HG03103 (cell line): ENCODE results near the gene TM2D3.
A peak's percentile ranks its signal among the peaks of the same experiment; 100 is the strongest.

Experiments used
- ATAC-seq: cut with Tn5 transposase; IDR thresholded peaks from one replicate; pipeline ENCODE4 v1.9.1; 2021; ENCODE audit warnings: low read depth; ENCODE audit not compliant: unreplicated experiment

TM2D3 gene

DNA sequence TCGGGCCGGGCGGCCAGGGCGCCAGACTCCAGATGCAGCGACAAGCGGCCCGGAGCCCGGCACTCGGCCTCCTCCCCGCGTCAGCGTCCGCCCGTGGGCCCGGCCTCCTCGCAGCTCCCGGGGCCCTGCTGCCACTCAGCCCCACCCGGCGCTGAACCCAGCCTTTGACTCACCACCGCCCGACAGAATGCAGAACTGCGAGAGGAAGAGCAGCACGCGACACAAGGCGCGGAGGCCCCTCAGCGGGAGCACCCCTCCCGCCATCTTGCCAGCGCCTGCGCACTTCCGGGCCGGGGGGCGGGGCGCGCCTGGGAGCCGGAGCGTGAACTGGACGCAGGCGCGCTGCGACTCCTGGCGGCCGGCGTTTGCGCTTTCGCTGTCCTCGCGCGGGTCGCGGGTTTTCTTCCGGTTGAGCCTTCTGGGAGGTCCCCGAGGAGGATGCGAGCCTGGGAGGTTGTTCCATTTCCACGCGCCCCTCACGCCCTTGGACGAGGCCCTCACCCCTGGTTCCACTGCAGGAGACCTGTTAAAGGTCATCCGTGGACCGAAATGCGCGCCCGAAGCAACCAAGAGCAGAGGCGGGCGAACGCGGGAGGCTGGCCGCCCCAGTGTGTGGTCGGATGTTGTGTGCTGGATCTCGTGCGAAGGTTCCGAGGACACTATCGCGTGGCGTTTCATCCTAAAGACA is at the start of gene TM2D3:
TSS of gene TM2D3 (minus strand) at position 284 of the 688 bp plus-strand sequence. CDS start at position 264, 20 bp downstream.
- peak; percentile 83 for ATAC-seq

- no peak for ATAC-seq
Observed at GRCh38 chr15:101698314-101698713, 46.1 kb upstream of the TM2D3 start.

GRCh38 chr15:101697488-101697887 is 45.3 kb upstream of the TM2D3 start:
- no peak for ATAC-seq

DNA sequence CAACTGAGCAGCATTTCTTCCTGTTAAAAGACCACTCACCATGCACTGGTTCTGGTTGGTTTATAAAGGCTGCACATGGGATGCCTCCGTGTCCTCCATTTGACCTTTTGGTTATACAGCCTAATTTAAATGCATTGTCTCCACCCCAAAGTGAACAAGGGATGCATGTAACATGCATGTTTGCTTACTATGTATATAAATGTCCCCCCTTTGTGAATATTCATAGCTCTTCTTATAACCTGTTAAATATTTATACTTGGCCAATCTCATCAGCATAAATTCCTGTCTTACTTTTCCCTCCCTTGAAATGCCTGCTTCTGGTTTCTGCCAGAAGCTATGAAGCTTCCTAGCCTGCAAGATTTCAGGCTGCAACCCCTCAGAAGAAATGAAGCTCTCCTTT is 44.6 kb upstream of the TM2D3 start:
- no peak for ATAC-seq

GRCh38 chr15:101694261-101694660 is 42.1 kb upstream of the TM2D3 start:
- ATAC-seq: no peak

DNA sequence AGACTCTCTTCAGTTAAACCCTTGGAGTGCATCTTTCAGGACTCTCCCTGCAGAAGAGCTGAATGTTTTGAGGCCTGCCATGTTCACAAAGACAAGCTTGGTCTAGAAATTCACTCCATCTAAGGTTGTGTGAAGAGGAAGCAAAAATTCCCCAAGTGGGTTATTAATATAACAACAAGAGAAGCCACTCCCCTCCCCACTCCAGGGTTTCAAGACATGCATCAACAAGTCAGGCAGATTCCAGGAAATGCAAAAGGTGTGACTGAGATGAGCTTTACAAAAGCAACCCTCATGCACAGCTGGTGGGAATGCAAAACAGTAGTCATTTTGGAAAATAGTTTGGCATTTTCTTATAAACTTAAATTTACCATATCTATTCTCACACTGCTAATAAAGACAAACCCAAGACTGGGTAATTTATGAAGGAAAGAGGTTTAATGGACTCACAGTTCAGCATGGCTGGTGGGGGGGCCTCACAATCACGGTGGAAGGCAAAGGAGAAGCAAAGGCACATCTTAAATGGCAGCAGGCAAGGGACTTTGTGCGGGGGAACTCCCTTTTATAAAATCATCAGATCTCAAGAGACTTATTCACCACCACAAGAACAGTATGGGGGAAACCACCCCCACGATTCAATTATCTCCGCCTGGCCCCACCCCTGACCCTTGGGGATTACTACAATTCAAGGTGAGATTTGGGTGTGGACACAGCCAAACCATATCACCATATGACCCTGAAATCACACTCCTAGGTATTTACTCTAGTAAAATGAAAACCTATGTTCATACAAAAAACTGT is 40.8 kb upstream of the TM2D3 start:
- no peak for ATAC-seq

GRCh38 chr15:101689901-101690300 is 37.7 kb upstream of the TM2D3 start:
- no peak for ATAC-seq

- no peak for ATAC-seq
Observed at GRCh38 chr15:101686718-101687117, 34.5 kb upstream of the TM2D3 start.

DNA sequence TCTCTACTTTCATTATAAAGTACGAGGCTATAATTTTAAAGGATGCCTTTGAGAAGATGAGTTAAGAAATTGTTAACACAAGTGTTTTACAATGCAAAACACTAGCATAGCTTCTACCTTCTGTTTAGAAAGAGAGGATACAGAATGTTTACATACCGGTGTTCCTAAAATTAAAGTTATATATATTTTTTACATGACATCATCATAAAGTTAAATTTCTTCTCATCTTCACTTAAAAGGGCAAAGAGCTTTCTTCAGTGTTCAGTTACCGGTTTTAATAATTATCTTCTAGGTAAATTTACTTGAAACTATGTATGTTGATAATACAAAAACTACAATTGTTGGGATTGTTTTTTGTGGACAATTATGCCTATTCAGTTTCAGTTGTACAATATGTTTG is 32.7 kb upstream of the TM2D3 start:
- ATAC-seq: no peak

- ATAC-seq: no peak
Observed at GRCh38 chr15:101684384-101684783, 32.2 kb upstream of the TM2D3 start.

GRCh38 chr15:101679806-101680205 is 27.6 kb upstream of the TM2D3 start:
- no peak for ATAC-seq

DNA sequence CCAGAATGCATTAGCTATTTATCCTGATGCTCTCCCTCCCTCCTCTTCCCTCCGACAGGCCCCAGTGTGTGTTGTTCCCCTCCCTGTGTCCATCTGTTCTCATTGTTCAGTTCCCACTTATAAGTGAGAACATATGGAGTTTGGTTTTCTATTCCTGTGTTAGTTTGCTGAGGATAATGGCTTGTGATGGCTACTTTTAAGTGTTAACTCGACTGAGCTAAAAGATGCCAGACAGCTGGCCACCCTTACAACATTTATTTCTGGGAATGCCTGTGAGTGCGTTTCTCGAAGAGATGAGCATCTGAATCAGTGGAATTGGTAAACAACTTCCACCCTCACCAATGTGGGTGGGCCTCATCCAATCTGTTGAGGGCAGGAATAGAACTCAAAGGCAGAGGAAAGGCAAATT is 24.7 kb upstream of the TM2D3 start:
- ATAC-seq: no peak

DNA sequence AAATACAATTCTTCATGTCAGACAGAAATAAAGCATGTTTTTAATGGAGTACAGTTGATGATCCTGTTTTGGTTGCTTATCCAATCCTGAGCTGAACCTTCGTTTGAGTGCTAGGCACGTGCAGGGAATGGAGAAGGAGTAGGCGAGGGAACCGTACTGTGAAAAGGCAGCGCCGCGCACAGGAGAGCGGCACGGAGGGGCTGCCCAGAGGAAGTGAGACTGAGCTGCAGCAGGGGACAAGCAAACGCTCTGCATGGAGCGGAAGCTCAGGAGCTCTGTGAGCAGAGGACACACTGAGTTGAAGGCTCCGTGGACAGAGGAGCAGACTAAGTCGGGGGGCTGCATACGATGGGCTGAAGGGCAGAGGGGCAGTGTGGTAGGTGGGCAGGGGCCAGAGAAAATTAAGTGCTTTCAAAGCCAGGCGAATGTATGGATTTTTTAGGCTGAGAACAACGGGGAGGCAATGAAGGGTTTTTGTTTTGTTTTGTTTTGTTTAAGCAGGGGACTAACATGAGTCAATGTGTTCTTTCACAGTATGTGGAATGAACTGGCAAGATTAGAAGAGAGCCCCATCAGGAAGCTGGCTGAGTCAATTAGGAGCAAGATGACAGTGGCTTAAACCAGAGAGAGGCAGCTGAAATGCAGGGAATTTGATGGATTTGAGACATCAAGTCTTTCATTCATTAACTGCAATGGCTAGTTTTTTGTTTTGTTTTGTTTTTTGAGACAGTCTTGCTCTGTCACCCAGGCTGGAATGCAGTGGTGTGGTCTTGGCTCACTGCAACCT is 23.8 kb upstream of the TM2D3 start:
- peak; percentile 85 for ATAC-seq

DNA sequence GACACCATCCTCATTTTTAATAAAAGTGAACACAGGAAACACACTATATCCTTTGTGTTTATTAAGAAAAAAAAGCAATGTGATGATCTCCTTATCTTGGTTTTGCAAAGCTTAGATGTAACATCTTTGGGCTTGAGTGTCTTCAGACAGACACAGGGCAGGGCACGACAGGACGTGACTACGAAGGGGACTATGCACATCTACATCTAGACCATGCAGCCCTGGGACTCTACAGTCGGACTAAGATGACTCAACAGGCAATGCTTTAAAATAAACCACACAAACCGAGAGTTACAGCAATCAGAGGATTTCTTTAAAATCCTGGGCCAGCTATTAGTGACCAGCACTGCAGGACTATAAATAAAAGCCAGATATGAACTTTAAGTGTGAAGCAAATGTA is 22.8 kb upstream of the TM2D3 start:
- no peak for ATAC-seq

DNA sequence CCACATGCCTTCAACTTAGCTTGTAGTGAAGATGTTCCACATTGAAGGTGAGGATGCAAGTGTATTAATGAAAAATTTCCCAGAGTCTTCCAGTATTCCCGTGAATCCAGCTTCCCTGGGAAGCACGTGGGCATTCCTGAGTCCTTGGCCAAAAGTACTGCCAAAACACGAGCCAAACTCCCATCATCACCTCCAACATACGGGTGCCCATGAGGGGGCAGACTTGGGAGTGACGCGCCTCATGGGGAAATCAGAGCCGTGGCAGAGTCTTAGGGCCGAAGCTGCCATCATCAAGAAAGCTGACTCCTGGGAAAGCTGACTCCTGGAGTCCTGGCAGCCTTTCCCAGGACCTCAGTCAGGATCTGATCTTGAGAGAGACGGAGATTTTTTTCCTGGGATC is 20.1 kb upstream of the TM2D3 start:
- no peak for ATAC-seq

GRCh38 chr15:101669744-101670143 is 17.6 kb upstream of the TM2D3 start:
- no peak for ATAC-seq

DNA sequence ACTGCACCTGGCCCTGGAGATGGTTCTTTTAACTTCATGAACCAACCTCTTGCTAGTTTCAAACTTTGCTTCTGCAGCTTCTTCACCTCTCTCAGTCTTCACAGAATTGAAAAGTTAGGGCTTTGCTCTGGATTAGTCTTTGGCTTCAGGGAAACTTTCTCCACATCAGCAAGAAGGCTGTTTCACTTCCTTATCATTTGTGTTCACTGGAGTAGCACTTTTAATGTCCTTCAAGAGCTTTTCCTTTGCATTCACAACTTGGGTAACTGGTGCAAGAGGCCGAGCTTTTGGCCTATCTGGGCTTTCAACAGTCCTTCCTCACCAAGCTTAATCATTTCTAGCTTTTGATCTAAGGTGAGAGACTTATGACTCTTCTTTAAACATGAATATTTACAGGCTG is 15.7 kb upstream of the TM2D3 start:
- ATAC-seq: no peak

DNA sequence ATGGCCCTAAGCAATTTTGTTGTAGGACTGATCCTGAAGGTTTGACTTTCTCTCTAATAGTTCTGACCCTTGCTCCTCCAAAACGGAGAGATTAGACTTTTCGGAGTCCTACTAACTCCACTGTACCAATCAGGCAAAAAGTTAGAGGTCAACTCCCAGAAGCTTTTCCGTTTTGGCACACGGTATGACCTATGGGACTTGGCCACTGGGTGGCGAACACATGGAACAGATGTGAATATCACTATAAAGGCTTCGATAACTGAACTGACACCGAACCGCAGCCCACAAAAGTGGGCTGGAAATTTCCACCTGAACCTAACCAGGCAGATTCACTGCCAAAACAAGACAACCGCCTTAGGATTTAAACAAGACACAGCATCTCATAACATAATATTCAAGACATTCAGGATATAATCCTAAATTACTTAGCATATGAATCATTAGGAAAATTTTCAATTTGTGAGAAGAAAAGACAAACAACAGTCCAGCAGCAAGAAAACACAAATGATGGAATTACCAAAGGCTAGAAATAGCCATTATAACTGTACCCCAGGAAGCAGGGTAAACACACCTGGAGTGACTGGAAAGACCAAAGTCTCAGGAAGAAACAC is 12.2 kb upstream of the TM2D3 start:
- no peak for ATAC-seq

- ATAC-seq: no peak
Observed at GRCh38 chr15:101662203-101662602, 10.0 kb upstream of the TM2D3 start.

GRCh38 chr15:101660005-101660404 is 7.8 kb upstream of the TM2D3 start:
- ATAC-seq: no peak
